ENCODE measurements around the gene AGAP9.
"Not testable (repeated sequence)": the region's sequence is repeated elsewhere in the genome, so short reads cannot be mapped to it uniquely, and the experiment has no call there.

- TF ChIP-seq POLR2A (IDR thresholded peaks at IDR 0.05) = not testable (repeated sequence)
- TF ChIP-seq, protein P1, sequence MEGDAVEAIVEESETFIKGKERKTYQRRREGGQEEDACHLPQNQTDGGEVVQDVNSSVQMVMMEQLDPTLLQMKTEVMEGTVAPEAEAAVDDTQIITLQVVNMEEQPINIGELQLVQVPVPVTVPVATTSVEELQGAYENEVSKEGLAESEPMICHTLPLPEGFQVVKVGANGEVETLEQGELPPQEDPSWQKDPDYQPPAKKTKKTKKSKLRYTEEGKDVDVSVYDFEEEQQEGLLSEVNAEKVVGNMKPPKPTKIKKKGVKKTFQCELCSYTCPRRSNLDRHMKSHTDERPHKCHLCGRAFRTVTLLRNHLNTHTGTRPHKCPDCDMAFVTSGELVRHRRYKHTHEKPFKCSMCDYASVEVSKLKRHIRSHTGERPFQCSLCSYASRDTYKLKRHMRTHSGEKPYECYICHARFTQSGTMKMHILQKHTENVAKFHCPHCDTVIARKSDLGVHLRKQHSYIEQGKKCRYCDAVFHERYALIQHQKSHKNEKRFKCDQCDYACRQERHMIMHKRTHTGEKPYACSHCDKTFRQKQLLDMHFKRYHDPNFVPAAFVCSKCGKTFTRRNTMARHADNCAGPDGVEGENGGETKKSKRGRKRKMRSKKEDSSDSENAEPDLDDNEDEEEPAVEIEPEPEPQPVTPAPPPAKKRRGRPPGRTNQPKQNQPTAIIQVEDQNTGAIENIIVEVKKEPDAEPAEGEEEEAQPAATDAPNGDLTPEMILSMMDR (IDR thresholded peaks at IDR 0.05) = not testable (repeated sequence)
Measured at GRCh38 chr10:47565517-47565920, 42.1 kb upstream of the AGAP9 start.

All from heart left ventricle (tissue), 13 donors.